ENCODE measurements around the gene PTPRD. TPM values are rescaled to one million over a fixed set of nuclear protein-coding genes. Genes with fewer than 3 reads are reported as not detected.

Gene PTPRD
- total and polyA plus RNA-seq, 2 of the 4 experiments (the other 2 are of a cell fraction), result 0.07 to 0.18 TPM

DNA sequence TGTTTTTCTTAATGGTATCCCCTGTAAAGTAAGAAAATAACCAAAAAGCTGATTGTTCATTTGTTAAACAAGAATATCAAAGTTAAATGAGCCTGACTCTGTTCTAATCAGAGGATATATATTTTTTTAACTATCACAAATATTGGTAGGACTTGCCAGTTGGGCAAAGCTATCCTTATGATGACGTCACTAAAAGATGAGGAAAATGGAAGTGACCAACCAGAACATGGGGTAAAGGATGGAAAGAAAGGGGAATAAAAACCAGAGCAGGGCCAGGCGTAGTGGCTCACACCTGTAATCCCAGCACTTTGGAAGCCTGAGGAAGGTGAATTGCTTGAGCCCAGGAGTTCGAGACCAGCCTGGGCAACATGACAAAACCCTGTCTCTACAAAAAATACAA, 2001.6 kb downstream of the PTPRD start:
- Histone ChIP-seq H3K79me1 (ENCODE audit: low read depth in 1 of 2, low read length in 2 of 2) (no peaks in the 10 kb centered on the region), H3K14ac (replicated peaks; ENCODE audit: low read depth, low read length) (no peak overlapping the region), H3K4me1 (ENCODE audit: control insufficient read depth, insufficient read depth, low read length) (no peaks in the 10 kb centered on the region), H3K9me1 (ENCODE audit: insufficient read depth, low read length) (no peaks in the 10 kb centered on the region), H2BK15ac (ENCODE audit: low read depth, low read length) (no peak overlapping the region), H4K20me1 (ENCODE audit: insufficient read depth, low read length) (no peaks in the 10 kb centered on the region), H3K4ac (ENCODE audit: low read depth, low read length) (no peak overlapping the region), H2AFZ (replicated peaks; ENCODE audit: low read length, poor library complexity) (no peak overlapping the region), H2BK20ac (ENCODE audit: low read depth, low read length) (no peak overlapping the region), H3K23ac (ENCODE audit: low read depth, low read length) (no peak overlapping the region), H2AK5ac (ENCODE audit: low read depth, low read length) (no peak overlapping the region), H3K27me3 (ENCODE audit: control insufficient read depth, insufficient read depth, low read length) (no peaks in the 10 kb centered on the region), H3K9me3 (ENCODE audit: control insufficient read depth, insufficient read depth, low read length) (no peaks in the 10 kb centered on the region), H3K9ac (ENCODE audit: low read depth, low read length) (no peak overlapping the region), H3K4me2 (ENCODE audit: low read depth, low read length) (no peak overlapping the region), H3K27ac (ENCODE audit: insufficient read depth, low read length) (no peak overlapping the region), H3K18ac (ENCODE audit: low read depth, low read length) (no peak overlapping the region), H3K4me3 (ENCODE audit: insufficient read depth, low read depth, low read length) (no peak overlapping the region), H2BK120ac (ENCODE audit: low read depth, low read length) (no peak overlapping the region), H4K8ac (ENCODE audit: low read depth in 2 of 2, low read length in 2 of 2) (no peak overlapping the region), H2BK5ac (ENCODE audit: low read depth, low read length, poor library complexity, severe bottlenecking) (no peak overlapping the region), H4K5ac (ENCODE audit: low read depth, low read length) (no peak overlapping the region), H4K91ac (ENCODE audit: insufficient read depth, low read depth, low read length) (no peak overlapping the region), H3K56ac (ENCODE audit: extremely low read depth, insufficient read depth, low read length) (no peak overlapping the region), H2AK9ac (replicated peaks; ENCODE audit: low read depth, low read length, poor library complexity) (no peak overlapping the region), H3K36me3 (ENCODE audit: control insufficient read depth, insufficient read depth, low read length) (no peaks in the 10 kb centered on the region)
- ChIA-PET CTCF (no interaction called here), POLR2A (ENCODE audit: unreplicated experiment) (no interaction called here)
- BruUV-seq (replicated peaks), result no TSS peak
- TF ChIP-seq SMC3 (IDR thresholded peaks at IDR 0.05; ENCODE audit: low read depth, low read length), result no peak
- no peak for TF ChIP-seq NFE2L2 (IDR thresholded peaks at IDR 0.05; ENCODE audit: low read depth, low read length)
- no CpG with 5 or more reads among the region's 3 CpGs for WGBS, 2 experiments (ENCODE audit: extremely low coverage in 2 of 2, insufficient read length in 1 of 2)
- DNase-seq, result no peak
- intact Hi-C loops (cut with micrococcal nuclease) (no loop called here), in situ Hi-C loops (cut with MboI; ENCODE audit: low sequenced_read_pairs) (no loop called here), dilution Hi-C loops (cut with HindIII; ENCODE audit: low sequenced_read_pairs, unreplicated experiment) (no loop called here)
- ATAC-seq (ENCODE audit: low read depth), result no peak
